PC-3 (cell line): Measurements from ENCODE around the gene THRB. TPM values are rescaled to one million over a fixed set of nuclear protein-coding genes. Genes with fewer than 3 reads are reported as not detected.

ENCODE experiments used
- ATAC-seq: fragments of 200-7000 bp; cut with Tn5 transposase; 2 replicates; pipeline ENCODE4 v1.9.1; 2020; ENCODE audit warnings: mild to moderate bottlenecking, moderate library complexity
- BruUV-seq: library from RNA; stranded (reverse); fragments of 400-500 nt; replicated peaks from 2 replicates; lab custom pipeline; 2021; lab: Mats Ljungman, UMichigan
- CTCF ChIA-PET: fragments of 300-600 bp; sonication (Branson Sonifier 250); formaldehyde crosslinking; loops from one replicate; lab custom pipeline; 2022; ENCODE audit warnings: antibody characterized with exemption; lab: Charles Lee
- POLR2A ChIA-PET: fragments of 300-600 bp; sonication (Branson Sonifier 250); formaldehyde crosslinking; loops from one replicate; lab custom pipeline; 2022; ENCODE audit warnings: antibody characterized with exemption; ENCODE audit not compliant: unreplicated experiment; lab: Charles Lee
- DNase-seq: peaks from one replicate; pipeline ENCODE4 v3.0.0-alpha.2; 2015
- H2AFZ ChIP-seq: fragments of 300-600 bp; sonication (generic); 2 replicates; pipeline ENCODE4 v1.6.0; 2016; ENCODE audit warnings: antibody characterized with exemption, low read length
- H3F3A ChIP-seq: fragments of 300-600 bp; sonication (generic); one replicate; pipeline ENCODE4 v1.6.0; 2017; ENCODE audit warnings: antibody characterized with exemption, low read length, control low read depth, mild to moderate bottlenecking; ENCODE audit not compliant: unreplicated experiment
- H3K27ac ChIP-seq: fragments of 300-600 bp; sonication (generic); 2 replicates; pipeline ENCODE4 v1.5.1; 2016; ENCODE audit warnings: mild to moderate bottlenecking, low read length
- H3K27me3 ChIP-seq: fragments of 300-600 bp; sonication (generic); 2 replicates; pipeline ENCODE4 v1.6.1; 2016; ENCODE audit warnings: low read length, mixed read lengths
- H3K36me3 ChIP-seq: fragments of 300-600 bp; sonication (generic); 2 replicates; pipeline ENCODE4 v1.6.1; 2016; ENCODE audit warnings: low read depth, mixed run types, low read length, mixed read lengths
- H3K4me1 ChIP-seq: fragments of 300-600 bp; sonication (generic); 2 replicates; pipeline ENCODE4 v1.5.1; 2016; ENCODE audit warnings: low read length; ENCODE audit not compliant: insufficient read depth
- H3K4me2 ChIP-seq: fragments of 300-600 bp; sonication (generic); 2 replicates; pipeline ENCODE4 v1.6.0; 2016; ENCODE audit warnings: low read length
- H3K4me3 ChIP-seq: fragments of 300-600 bp; sonication (generic); 2 replicates; pipeline ENCODE4 v1.5.1; 2016; ENCODE audit warnings: mild to moderate bottlenecking, low read length, mixed read lengths
- H3K79me2 ChIP-seq: fragments of 300-600 bp; sonication (generic); 2 replicates; pipeline ENCODE4 v1.6.1; 2017; ENCODE audit warnings: low read length, mixed read lengths
- H3K9ac ChIP-seq: fragments of 300-600 bp; sonication (generic); 2 replicates; pipeline ENCODE4 v1.6.0; 2016; ENCODE audit warnings: mild to moderate bottlenecking, low read length
- H3K9me2 ChIP-seq: fragments of 300-600 bp; sonication (generic); replicated peaks from 2 replicates; pipeline ENCODE4 v1.6.1; 2016; ENCODE audit warnings: mixed run types, low read length, mixed read lengths
- H3K9me3 ChIP-seq: fragments of 300-600 bp; sonication (generic); 2 replicates; pipeline ENCODE4 v1.6.1; 2016; ENCODE audit warnings: low read length, mixed read lengths
- H4K20me1 ChIP-seq: fragments of 300-600 bp; sonication (generic); 2 replicates; pipeline ENCODE4 v1.6.1; 2016; ENCODE audit warnings: low read length, mixed read lengths
- CTCF ChIP-seq: fragments of 300-600 bp; sonication (generic); conservative IDR thresholded peaks from 2 replicates; pipeline ENCODE4 v1.5.1; 2017; ENCODE audit warnings: antibody characterized with exemption, low read depth, mild to moderate bottlenecking, low read length
- EZH2 ChIP-seq: fragments of 300-600 bp; sonication (generic); IDR thresholded peaks from one replicate; pipeline ENCODE4 v1.6.1; 2017; ENCODE audit warnings: antibody characterized with exemption, mild to moderate bottlenecking, low read length; ENCODE audit not compliant: unreplicated experiment
- EZH2phosphoT487 ChIP-seq: fragments of 300-600 bp; sonication (generic); IDR thresholded peaks from 2 replicates; pipeline ENCODE4 v1.6.1; 2018; ENCODE audit warnings: mild to moderate bottlenecking, antibody characterized with exemption, low read length, borderline replicate concordance
- intact Hi-C: fragments of 100-400 bp; cut with micrococcal nuclease; formaldehyde crosslinking; loops from 2 replicates; pipeline ENCODE4 v1.9.0; 2023
- total RNA-seq: library from RNA; depleted of rRNA; stranded (reverse); fragments of >200 nt; gene quantifications from 2 replicates; pipeline ENCODE4 v1.2.3, GENCODE V29; 2014

Gene THRB
- total RNA-seq, 1 experiment from 2014 or later, result 9.7 TPM

GRCh38 chr3:24370352-24371090 lies 124.1 kb downstream of the THRB start:
- Histone ChIP-seq H3K36me3 (no peaks in the 10 kb centered on the region), H3K4me1 (peaks cover 6% of the 10 kb centered on the region), H3K9me2 (no peaks in the 10 kb centered on the region), H3K79me2 (no peaks in the 10 kb centered on the region), H3K27ac (no peak overlapping the region), H3K9ac (no peak overlapping the region), H3K4me2 (no peak overlapping the region), H3K9me3 (no peaks in the 10 kb centered on the region), H3F3A (no peaks in the 10 kb centered on the region), H2AFZ (no peak overlapping the region), H3K27me3 (no peaks in the 10 kb centered on the region), H4K20me1 (no peaks in the 10 kb centered on the region), H3K4me3 (no peak overlapping the region)
- CTCF ChIA-PET, result no interaction called here
- ATAC-seq, result no peak
- POLR2A ChIA-PET, result no interaction called here
- BruUV-seq, result no TSS peak
- intact Hi-C loops, result no loop called here
- TF ChIP-seq EZH2phosphoT487, result no peak
- no peak for TF ChIP-seq CTCF
- no peak for TF ChIP-seq EZH2
- DNase-seq, result no peak

- Histone ChIP-seq H3F3A (no peaks in the 10 kb centered on the region), H3K4me3 (no peak overlapping the region), H2AFZ (no peak overlapping the region), H3K4me2 (no peak overlapping the region), H3K79me2 (0 out of 2 replicates have a peak, but pooled peaks cover 3% of the 10 kb centered on the region), H3K9ac (no peak overlapping the region), H3K27me3 (no peaks in the 10 kb centered on the region), H3K27ac (no peak overlapping the region), H3K9me2 (no peaks in the 10 kb centered on the region), H3K4me1 (peaks cover 24% of the 10 kb centered on the region), H3K36me3 (no peaks in the 10 kb centered on the region), H4K20me1 (no peaks in the 10 kb centered on the region), H3K9me3 (no peaks in the 10 kb centered on the region)
- ATAC-seq (no peak), DNase-seq (no peak)
- no TSS peak for BruUV-seq
- ChIA-PET POLR2A (no interaction called here), CTCF (no interaction called here)
- TF ChIP-seq CTCF (no peak), EZH2 (no peak), EZH2phosphoT487 (no peak)
- intact Hi-C loops, result loop anchor here (5.0 to 10.0 kb wide), 2 partner anchors 304 to 314 kb away; no protein-coding TSS in a partner anchor
Measured at GRCh38 chr3:24368605-24369004, 126.0 kb downstream of the THRB start.

GRCh38 chr3:24367664-24368264 lies 126.9 kb downstream of the THRB start:
- BruUV-seq, result no TSS peak
- TF ChIP-seq CTCF (no peak), EZH2 (no peak), EZH2phosphoT487 (no peak)
- ATAC-seq, result no peak
- H3K9me3 ChIP-seq, result no peaks in the 10 kb centered on the region
- intact Hi-C loops, result loop anchor here (5.0 to 10.0 kb wide), 2 partner anchors 303 to 315 kb away; no protein-coding TSS in a partner anchor
- no peak overlapping the region for H3K4me2 ChIP-seq
- H3K27me3 ChIP-seq, result no peaks in the 10 kb centered on the region
- H3F3A ChIP-seq, result no peaks in the 10 kb centered on the region
- no peaks in the 10 kb centered on the region for H3K9me2 ChIP-seq
- H2AFZ ChIP-seq, result no peak overlapping the region
- H3K4me1 ChIP-seq, result peaks cover 32% of the 10 kb centered on the region
- no peak overlapping the region for H3K27ac ChIP-seq
- H3K4me3 ChIP-seq, result no peak overlapping the region
- ChIA-PET CTCF (no interaction called here), POLR2A (no interaction called here)
- DNase-seq, result no peak
- H3K36me3 ChIP-seq, result no peaks in the 10 kb centered on the region
- H3K79me2 ChIP-seq, result 0 out of 2 replicates have a peak, but pooled peaks cover 3% of the 10 kb centered on the region
- H4K20me1 ChIP-seq, result no peaks in the 10 kb centered on the region
- H3K9ac ChIP-seq, result no peak overlapping the region
